Suprapubic skin (tissue), 4 donors: ENCODE results near the gene CA9. TPM values are rescaled to one million over a fixed set of nuclear protein-coding genes. Genes with fewer than 3 reads are reported as not detected.

ENCODE experiments used
- DNase-seq, 2 donors: peaks; one replicate each; pipeline ENCODE4 v3.0.0-alpha.2; 2019; ENCODE audit warnings: low spot score in 2 of 2
- H3K27ac ChIP-seq: fragments of 200-600 bp; sonication (generic); one replicate; pipeline ENCODE4 v1.5.1; 2019
- H3K27me3 ChIP-seq: fragments of 200-600 bp; sonication (generic); one replicate; pipeline ENCODE4 v1.5.1; 2019
- H3K36me3 ChIP-seq: fragments of 200-600 bp; sonication (generic); one replicate; pipeline ENCODE4 v1.5.1; 2019
- H3K4me1 ChIP-seq: fragments of 200-600 bp; sonication (generic); one replicate; pipeline ENCODE4 v1.5.1; 2019
- H3K4me3 ChIP-seq: fragments of 200-600 bp; sonication (generic); one replicate; pipeline ENCODE4 v1.5.1; 2019; ENCODE audit warnings: mild to moderate bottlenecking
- H3K9me3 ChIP-seq: fragments of 200-600 bp; sonication (generic); one replicate; pipeline ENCODE4 v1.5.1; 2019
- CTCF ChIP-seq, 2 donors: fragments of 200-600 bp in 1 of 2; fragments of 450-650 bp in 1 of 2; sonication (generic) in 1 of 2; IDR thresholded peaks; one replicate each; pipeline ENCODE4 v1.5.1; 2016 to 2019; ENCODE audit warnings: antibody characterized with exemption in 2 of 2, mild to moderate bottlenecking in 1 of 2, moderate library complexity in 1 of 2
- EP300 ChIP-seq: sonication (generic); formaldehyde crosslinking; IDR thresholded peaks from one replicate; pipeline ENCODE4 v1.6.1; 2017; ENCODE audit warnings: antibody characterized with exemption
- POLR2A ChIP-seq, 2 donors: fragments of 450-650 bp; IDR thresholded peaks; one replicate each; pipeline ENCODE4 v1.6.1; 2017; ENCODE audit warnings: antibody characterized with exemption in 2 of 2, mild to moderate bottlenecking in 2 of 2, moderate library complexity in 2 of 2
- POLR2AphosphoS5 ChIP-seq, 3 donors: sonication (generic); formaldehyde crosslinking; IDR thresholded peaks; one replicate each; pipeline ENCODE4 v1.6.1; 2017; ENCODE audit warnings: antibody characterized with exemption in 3 of 3
- WGBS: methylation state at CpG from one replicate; pipeline ENCODE4 v1.1.5; 2018; 5-methylcytosine and 5-hydroxymethylcytosine counted together
- total RNA-seq, 4 donors: library from RNA; depleted of rRNA; stranded (reverse); fragments of >200 nt; gene quantifications; one replicate each; pipeline ENCODE4 v1.1.0, GENCODE V29; 2016

CA9 gene
- total RNA-seq, 4 donors from 2014 or later, result 2.1 to 5.7 (median 2.8) TPM; not detected in 1

- no peak overlapping the region for H3K27ac ChIP-seq
Measured at GRCh38 chr9:35725362-35725761, 51.6 kb downstream of the CA9 start.

GRCh38 chr9:35726931-35727330, 53.2 kb downstream of the CA9 start:
- 61% methylated on average over 3 of the region's 3 CpGs for WGBS
- Histone ChIP-seq H3K4me3 (peak overlapping the region; percentile 65), H3K4me1 (peaks cover 49% of the 10 kb centered on the region), H3K27me3 (no peaks in the 10 kb centered on the region), H3K9me3 (no peaks in the 10 kb centered on the region), H3K36me3 (peaks cover 43% of the 10 kb centered on the region), H3K27ac (peak overlapping the region; percentile 61)
- TF ChIP-seq CTCF (IDR thresholded peaks at IDR 0.05) (no peak), EP300 (no peak), POLR2A (IDR thresholded peaks at IDR 0.05) (no peak)
- no peak for DNase-seq

More at GRCh38 chr9:35725362-35725761, 51.6 kb downstream of the CA9 start:
- WGBS, result 92% methylated on average over 11 of the region's 11 CpGs
- DNase-seq, result no peak
- Histone ChIP-seq H3K9me3 (no peaks in the 10 kb centered on the region), H3K27me3 (no peaks in the 10 kb centered on the region), H3K4me1 (peaks cover 37% of the 10 kb centered on the region), H3K4me3 (no peak overlapping the region), H3K36me3 (peaks cover 59% of the 10 kb centered on the region)
- TF ChIP-seq CTCF (IDR thresholded peaks at IDR 0.05) (no peak), POLR2AphosphoS5 (IDR thresholded peaks at IDR 0.05) (no peak), EP300 (no peak), POLR2A (IDR thresholded peaks at IDR 0.05) (no peak)

GRCh38 chr9:35727676-35728040, 53.9 kb downstream of the CA9 start:
- H3K27ac ChIP-seq, result peak overlapping the region; percentile 61
- peaks cover 36% of the 10 kb centered on the region for H3K36me3 ChIP-seq
- TF ChIP-seq CTCF (IDR thresholded peaks at IDR 0.05), result no peak
- no peak for TF ChIP-seq POLR2A (IDR thresholded peaks at IDR 0.05)
- TF ChIP-seq EP300, result no peak
- TF ChIP-seq POLR2AphosphoS5 (IDR thresholded peaks at IDR 0.05), result no peak
- no peaks in the 10 kb centered on the region for H3K9me3 ChIP-seq
- peaks cover 50% of the 10 kb centered on the region for H3K4me1 ChIP-seq
- no peaks in the 10 kb centered on the region for H3K27me3 ChIP-seq
- no peak for DNase-seq
- peak overlapping the region; percentile 65 for H3K4me3 ChIP-seq
- 71% methylated on average over 5 of the region's 5 CpGs for WGBS

GRCh38 chr9:35728041-35728971, 54.6 kb downstream of the CA9 start:
- no peak for DNase-seq
- TF ChIP-seq POLR2AphosphoS5 (IDR thresholded peaks at IDR 0.05) (peak in 1 of 3 donors; percentile 64), EP300 (no peak), CTCF (IDR thresholded peaks at IDR 0.05) (no peak), POLR2A (IDR thresholded peaks at IDR 0.05) (no peak)
- peak overlapping the region; percentile 65 for H3K4me3 ChIP-seq
- H3K4me1 ChIP-seq, result peaks cover 56% of the 10 kb centered on the region
- H3K27me3 ChIP-seq, result no peaks in the 10 kb centered on the region
- peak overlapping the region; percentile 61 for H3K27ac ChIP-seq
- 16% methylated on average over 10 of the region's 10 CpGs for WGBS
- peaks cover 29% of the 10 kb centered on the region for H3K36me3 ChIP-seq
- no peaks in the 10 kb centered on the region for H3K9me3 ChIP-seq

- DNase-seq, result no peak
- no peaks in the 10 kb centered on the region for H3K9me3 ChIP-seq
- H3K27me3 ChIP-seq, result no peaks in the 10 kb centered on the region
- H3K4me1 ChIP-seq, result peaks cover 59% of the 10 kb centered on the region
- H3K36me3 ChIP-seq, result peaks cover 21% of the 10 kb centered on the region
- 59% methylated on average over 3 of the region's 3 CpGs for WGBS
- TF ChIP-seq CTCF (IDR thresholded peaks at IDR 0.05) (no peak), POLR2A (IDR thresholded peaks at IDR 0.05) (no peak), EP300 (no peak), POLR2AphosphoS5 (IDR thresholded peaks at IDR 0.05) (no peak)
- peak overlapping the region; percentile 61 for H3K27ac ChIP-seq
- peak overlapping the region; percentile 65 for H3K4me3 ChIP-seq
Measured at GRCh38 chr9:35729101-35729500, 55.4 kb downstream of the CA9 start.
